ENCODE results near the gene ZNF772.

Gene ZNF772

DNA sequence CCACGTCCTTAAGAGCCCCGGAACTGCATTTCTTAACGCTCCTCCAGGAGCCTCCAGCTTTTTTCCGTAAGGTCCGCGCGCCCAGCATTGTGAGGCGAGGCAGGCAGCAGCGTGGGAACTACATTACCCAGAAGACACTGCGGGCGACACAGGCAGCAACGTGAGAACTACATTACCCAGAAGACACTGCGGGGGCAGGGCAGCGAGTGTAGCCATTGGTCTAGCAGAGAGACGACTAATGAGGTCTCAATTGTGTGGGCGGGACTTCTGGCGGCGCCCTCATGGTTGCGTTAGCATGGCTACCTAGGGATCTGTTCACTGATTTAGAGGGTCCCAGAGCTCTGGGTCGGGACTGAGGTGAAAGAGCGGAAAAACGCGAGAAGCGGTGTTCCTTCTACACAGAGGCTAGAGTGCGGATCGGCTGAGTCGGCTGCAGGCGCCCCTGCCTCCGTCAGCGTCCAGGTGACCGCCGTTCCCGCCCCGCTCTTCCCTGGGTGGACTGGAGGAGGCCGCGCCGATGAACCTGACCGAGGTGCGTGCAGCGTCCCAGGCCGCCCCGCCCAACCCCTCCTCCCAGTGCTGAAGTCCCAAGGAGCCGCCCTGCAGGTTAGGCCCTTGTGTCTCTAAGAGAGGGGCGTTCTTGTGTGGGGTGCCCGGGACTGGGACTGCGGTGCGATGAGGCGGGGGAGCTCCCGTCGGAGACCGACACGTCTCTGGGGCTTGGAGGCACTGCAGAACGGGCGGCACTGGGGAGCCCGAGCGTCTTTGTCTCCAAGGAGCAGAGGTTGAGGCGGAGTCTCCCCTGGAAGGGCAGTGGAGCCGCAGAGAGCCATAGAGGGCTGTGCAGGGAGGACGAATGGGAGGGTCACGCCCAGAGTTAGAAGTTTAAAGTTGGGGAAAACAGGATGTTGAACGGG, 42.0 kb downstream of the ZNF772 start, which contains the start of gene ZNF749:
TSS of gene ZNF749 (plus strand) at position 264 of the 917 bp plus-strand sequence. CDS start at position 518, 254 bp downstream.
- DNase-seq = peak; percentile 93

DNA sequence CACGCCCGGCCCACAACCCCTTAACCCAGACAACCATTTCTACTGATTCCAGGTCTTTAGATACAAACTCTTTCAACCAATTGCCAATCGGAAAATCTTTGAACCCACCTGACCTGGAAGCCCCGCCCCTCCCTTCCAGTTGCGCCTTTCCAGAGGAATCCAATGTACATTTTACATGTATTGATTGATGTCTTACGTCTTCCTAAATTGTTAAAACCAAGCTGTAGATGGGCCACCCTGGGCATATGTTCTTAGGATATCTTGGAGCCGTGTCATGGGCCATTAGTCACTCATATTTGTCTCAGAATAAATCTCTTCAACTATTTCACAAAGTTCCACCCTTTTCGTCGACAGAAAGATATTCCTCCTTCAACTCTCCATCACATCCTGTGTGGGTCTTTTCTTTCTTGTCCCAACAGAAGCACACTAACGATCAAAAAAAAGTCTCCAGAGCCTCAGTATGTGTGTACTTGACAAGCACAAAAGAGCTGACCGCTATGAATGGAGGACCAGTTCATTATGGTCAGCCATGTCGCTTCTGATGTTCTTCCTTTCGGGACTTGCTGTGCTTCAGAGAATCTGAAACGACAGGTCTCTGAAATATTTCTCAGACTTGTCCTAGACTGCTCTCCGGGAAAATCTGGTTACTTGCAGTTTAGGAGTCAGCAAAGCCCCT, 42.8 kb downstream of the ZNF772 start:
- DNase-seq = no peak

DNA sequence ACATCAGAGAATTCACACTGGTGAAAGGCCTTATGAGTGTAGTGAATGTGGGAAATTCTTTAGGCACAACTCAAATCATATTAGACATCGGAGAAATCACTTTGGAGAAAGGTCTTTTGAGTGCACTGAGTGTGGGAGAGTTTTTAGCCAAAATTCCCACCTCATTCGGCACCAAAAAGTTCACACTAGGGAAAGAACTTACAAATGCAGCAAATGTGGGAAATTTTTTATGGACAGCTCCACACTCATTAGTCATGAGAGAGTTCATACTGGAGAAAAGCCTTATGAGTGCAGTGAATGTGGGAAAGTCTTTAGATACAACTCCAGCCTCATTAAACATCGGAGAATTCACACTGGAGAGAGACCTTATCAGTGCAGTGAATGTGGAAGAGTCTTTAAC, 56.3 kb downstream of the ZNF772 start:
- DNase-seq = no peak

DNA sequence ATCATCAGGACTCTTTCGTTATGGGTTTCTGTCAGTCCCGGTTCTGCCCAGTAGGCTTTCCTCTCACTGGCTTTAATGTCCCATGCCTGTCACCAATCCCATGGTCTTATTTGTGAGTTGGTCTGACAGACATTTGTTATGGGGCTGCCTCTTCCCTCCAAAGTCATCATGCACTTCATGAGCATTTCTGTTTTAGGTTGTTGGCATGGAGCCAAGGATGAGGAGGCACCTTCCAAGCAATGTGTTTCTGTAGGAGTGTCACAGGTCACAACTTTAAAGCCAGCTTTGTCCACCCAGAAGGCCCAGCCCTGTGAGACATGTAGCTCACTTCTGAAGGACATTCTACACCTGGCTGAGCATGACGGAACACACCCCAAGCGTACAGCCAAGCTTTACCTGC, 57.9 kb downstream of the ZNF772 start:
- DNase-seq = no peak

All from NCI-H1048 (cell line).